BLaER1 (cell line): ENCODE results near the gene STMP1.

ENCODE experiments used
- H3K27ac ChIP-seq: shearing (Covaris generic); formaldehyde crosslinking; 2 replicates; pipeline ENCODE4 v1.8.1; 2022
- H3K27me3 ChIP-seq: shearing (Covaris generic); formaldehyde crosslinking; 2 replicates; pipeline ENCODE4 v1.8.1; 2022
- H3K36me3 ChIP-seq: shearing (Covaris generic); formaldehyde crosslinking; 2 replicates; pipeline ENCODE4 v1.8.1; 2022
- H3K4me1 ChIP-seq: shearing (Covaris generic); formaldehyde crosslinking; 2 replicates; pipeline ENCODE4 v1.8.1; 2022
- H3K4me2 ChIP-seq: shearing (Covaris generic); formaldehyde crosslinking; 2 replicates; pipeline ENCODE4 v1.8.1; 2022
- H3K4me3 ChIP-seq: shearing (Covaris generic); formaldehyde crosslinking; 2 replicates; pipeline ENCODE4 v1.8.1; 2022
- H3K9ac ChIP-seq: shearing (Covaris generic); formaldehyde crosslinking; 2 replicates; pipeline ENCODE4 v1.8.1; 2022
- H3K9me3 ChIP-seq: shearing (Covaris generic); formaldehyde crosslinking; 2 replicates; pipeline ENCODE4 v1.8.1; 2022
- H4K20me1 ChIP-seq: shearing (Covaris generic); formaldehyde crosslinking; 2 replicates; pipeline ENCODE4 v1.8.1; 2022
- Cebpa-rat ChIP-seq: shearing (Covaris generic); IDR thresholded peaks from 2 replicates; pipeline ENCODE4 v1.8.1; 2022

The STMP1 gene

GRCh38 chr7:135645296-135645904, 16.9 kb upstream of the STMP1 start:
- no peak overlapping the region for H3K4me3 ChIP-seq
- no peaks in the 10 kb centered on the region for H3K27me3 ChIP-seq
- no peak for TF ChIP-seq Cebpa-rat
- H4K20me1 ChIP-seq: no peaks in the 10 kb centered on the region
- peaks cover 93% of the 10 kb centered on the region for H3K36me3 ChIP-seq
- H3K27ac ChIP-seq: no peak overlapping the region
- no peak overlapping the region for H3K9ac ChIP-seq
- H3K4me1 ChIP-seq: no peaks in the 10 kb centered on the region
- H3K9me3 ChIP-seq: no peaks in the 10 kb centered on the region
- H3K4me2 ChIP-seq: no peak overlapping the region

GRCh38 chr7:135647755-135648154, 14.6 kb upstream of the STMP1 start:
- no peaks in the 10 kb centered on the region for H3K9me3 ChIP-seq
- H3K36me3 ChIP-seq: peaks cover 83% of the 10 kb centered on the region
- no peaks in the 10 kb centered on the region for H4K20me1 ChIP-seq
- H3K27ac ChIP-seq: no peak overlapping the region
- no peaks in the 10 kb centered on the region for H3K4me1 ChIP-seq
- no peak overlapping the region for H3K4me2 ChIP-seq
- no peak for TF ChIP-seq Cebpa-rat
- H3K4me3 ChIP-seq: no peak overlapping the region
- H3K27me3 ChIP-seq: no peaks in the 10 kb centered on the region
- no peak overlapping the region for H3K9ac ChIP-seq

GRCh38 chr7:135648235-135648634, 14.1 kb upstream of the STMP1 start:
- no peak overlapping the region for H3K4me2 ChIP-seq
- H3K9ac ChIP-seq: no peak overlapping the region
- TF ChIP-seq Cebpa-rat: no peak
- H3K36me3 ChIP-seq: peaks cover 78% of the 10 kb centered on the region
- H3K27ac ChIP-seq: no peak overlapping the region
- no peaks in the 10 kb centered on the region for H3K4me1 ChIP-seq
- no peaks in the 10 kb centered on the region for H3K27me3 ChIP-seq
- no peak overlapping the region for H3K4me3 ChIP-seq
- no peaks in the 10 kb centered on the region for H4K20me1 ChIP-seq
- H3K9me3 ChIP-seq: no peaks in the 10 kb centered on the region

- Histone ChIP-seq H3K9ac (no peak overlapping the region), H3K4me2 (no peak overlapping the region), H3K4me3 (no peak overlapping the region), H3K27ac (no peak overlapping the region), H3K9me3 (no peaks in the 10 kb centered on the region), H3K4me1 (no peaks in the 10 kb centered on the region), H3K27me3 (no peaks in the 10 kb centered on the region), H4K20me1 (no peaks in the 10 kb centered on the region), H3K36me3 (peaks cover 51% of the 10 kb centered on the region)
- no peak for TF ChIP-seq Cebpa-rat
Observed at GRCh38 chr7:135650831-135651573, 11.3 kb upstream of the STMP1 start.

GRCh38 chr7:135653340-135654080, 8.8 kb upstream of the STMP1 start:
- no peaks in the 10 kb centered on the region for H4K20me1 ChIP-seq
- no peak for TF ChIP-seq Cebpa-rat
- H3K4me3 ChIP-seq: no peak overlapping the region
- no peak overlapping the region for H3K9ac ChIP-seq
- no peak overlapping the region for H3K4me2 ChIP-seq
- peaks cover 31% of the 10 kb centered on the region for H3K36me3 ChIP-seq
- H3K4me1 ChIP-seq: no peaks in the 10 kb centered on the region
- H3K27ac ChIP-seq: no peak overlapping the region
- H3K27me3 ChIP-seq: no peaks in the 10 kb centered on the region
- no peaks in the 10 kb centered on the region for H3K9me3 ChIP-seq

GRCh38 chr7:135658564-135658963, 3.8 kb upstream of the STMP1 start:
- Histone ChIP-seq H3K9me3 (no peaks in the 10 kb centered on the region), H3K27me3 (no peaks in the 10 kb centered on the region), H4K20me1 (no peaks in the 10 kb centered on the region; the same call in 1 of the 2 replicates), H3K4me1 (peaks cover 18% of the 10 kb centered on the region), H3K9ac (no peak overlapping the region), H3K36me3 (no peaks in the 10 kb centered on the region), H3K4me3 (no peak overlapping the region), H3K4me2 (no peak overlapping the region), H3K27ac (no peak overlapping the region)
- no peak for TF ChIP-seq Cebpa-rat

GRCh38 chr7:135659159-135659846, 3.0 kb upstream of the STMP1 start:
- H3K4me2 ChIP-seq: no peak overlapping the region
- no peaks in the 10 kb centered on the region for H3K9me3 ChIP-seq
- H3K4me1 ChIP-seq: peaks cover 26% of the 10 kb centered on the region
- no peak for TF ChIP-seq Cebpa-rat
- H4K20me1 ChIP-seq: no peaks in the 10 kb centered on the region; the same call in 1 of the 2 replicates
- no peaks in the 10 kb centered on the region for H3K36me3 ChIP-seq
- no peak overlapping the region for H3K4me3 ChIP-seq
- H3K27me3 ChIP-seq: no peaks in the 10 kb centered on the region
- H3K27ac ChIP-seq: no peak overlapping the region
- H3K9ac ChIP-seq: no peak overlapping the region

- H3K9me3 ChIP-seq: no peaks in the 10 kb centered on the region
- peaks cover 8% of the 10 kb centered on the region; the same call in 1 of the 2 replicates for H3K36me3 ChIP-seq
- H3K27ac ChIP-seq: peak overlapping the region; percentile 86
- H4K20me1 ChIP-seq: no peaks in the 10 kb centered on the region; the same call in 1 of the 2 replicates
- H3K4me1 ChIP-seq: peaks cover 28% of the 10 kb centered on the region
- peak overlapping the region; percentile 88; the same call in 1 of the 2 replicates for H3K9ac ChIP-seq
- TF ChIP-seq Cebpa-rat: peak; percentile 48; the same call in 1 of the 2 replicates
- peak overlapping the region; percentile 91 for H3K4me2 ChIP-seq
- H3K4me3 ChIP-seq: peak overlapping the region; percentile 93
- no peaks in the 10 kb centered on the region for H3K27me3 ChIP-seq
Observed at GRCh38 chr7:135661311-135662122, 797 bp upstream of the STMP1 start.

- peak overlapping the region; percentile 91 for H3K4me2 ChIP-seq
- peak overlapping the region; percentile 88; the same call in 1 of the 2 replicates for H3K9ac ChIP-seq
- H3K36me3 ChIP-seq: peaks cover 8% of the 10 kb centered on the region; the same call in 1 of the 2 replicates
- TF ChIP-seq Cebpa-rat: no peak
- H3K27me3 ChIP-seq: no peaks in the 10 kb centered on the region
- H3K27ac ChIP-seq: peak overlapping the region; percentile 86
- H3K4me3 ChIP-seq: peak overlapping the region; percentile 93
- H3K4me1 ChIP-seq: peaks cover 28% of the 10 kb centered on the region
- H4K20me1 ChIP-seq: no peaks in the 10 kb centered on the region; the same call in 1 of the 2 replicates
- H3K9me3 ChIP-seq: no peaks in the 10 kb centered on the region
Observed at GRCh38 chr7:135662123-135662372, 266 bp upstream of the STMP1 start.
